SU-DHL-6 (cell line): Measurements from ENCODE around the gene TK1.

Experiments used
- EZH2phosphoT487 ChIP-seq: fragments of 200-600 bp; sonication (generic), shearing (Covaris generic); conservative IDR thresholded peaks from 2 replicates; pipeline ENCODE4 v1.6.1; 2018; ENCODE audit warnings: mild to moderate bottlenecking, antibody characterized with exemption, low read length, moderate library complexity, mixed read lengths
- TF ChIP-seq, protein P1 (sequence below): fragments of 200-600 bp; sonication (generic); IDR thresholded peaks from one replicate; pipeline ENCODE4 v1.5.1; 2017; ENCODE audit warnings: antibody characterized with exemption, mild to moderate bottlenecking, low read length, moderate library complexity; ENCODE audit not compliant: insufficient read depth, poor library complexity, severe bottlenecking

DNA sequence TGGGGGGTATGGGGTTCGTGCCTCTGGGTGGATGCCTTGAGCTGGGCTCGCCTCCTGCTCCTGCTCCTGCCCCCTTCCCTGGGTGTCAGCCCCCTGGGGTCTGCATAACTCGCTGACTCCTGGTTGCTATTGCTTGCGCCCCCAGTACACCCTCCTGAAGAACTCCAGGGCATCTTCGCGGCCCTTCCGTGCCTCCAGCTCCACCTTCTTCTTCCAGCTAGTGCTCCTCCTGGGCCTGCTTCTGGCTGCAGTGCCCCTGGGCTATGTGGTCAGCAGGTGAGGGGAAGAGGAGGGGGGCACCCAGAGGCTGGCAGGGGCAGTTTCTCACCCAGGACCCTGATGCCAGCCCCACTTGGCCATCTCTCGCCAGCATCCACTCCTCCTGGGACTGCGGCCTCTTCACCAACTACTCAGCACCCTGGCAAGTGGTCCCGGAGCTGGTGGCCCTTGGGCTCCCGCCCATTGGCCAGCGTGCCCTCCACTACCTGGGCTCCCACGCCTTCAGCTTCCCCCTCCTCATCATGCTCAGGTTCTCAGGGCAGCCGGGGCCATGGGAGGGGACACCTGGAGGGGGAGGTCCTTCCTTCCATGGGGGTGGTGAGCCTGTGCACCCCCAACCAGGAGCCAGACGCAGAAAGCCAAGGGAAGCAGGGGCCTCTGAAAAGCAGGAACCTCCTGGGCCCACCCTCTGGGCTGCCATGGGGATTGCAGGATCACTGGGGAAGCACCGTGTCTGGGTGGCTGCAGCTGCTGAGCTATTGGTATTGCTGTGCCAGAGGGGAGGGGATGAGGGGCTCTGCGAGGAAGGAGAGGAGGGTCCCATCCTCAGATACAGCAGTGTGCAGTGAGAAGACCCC, 48.4 kb downstream of the TK1 start:
- TF ChIP-seq, protein P1, sequence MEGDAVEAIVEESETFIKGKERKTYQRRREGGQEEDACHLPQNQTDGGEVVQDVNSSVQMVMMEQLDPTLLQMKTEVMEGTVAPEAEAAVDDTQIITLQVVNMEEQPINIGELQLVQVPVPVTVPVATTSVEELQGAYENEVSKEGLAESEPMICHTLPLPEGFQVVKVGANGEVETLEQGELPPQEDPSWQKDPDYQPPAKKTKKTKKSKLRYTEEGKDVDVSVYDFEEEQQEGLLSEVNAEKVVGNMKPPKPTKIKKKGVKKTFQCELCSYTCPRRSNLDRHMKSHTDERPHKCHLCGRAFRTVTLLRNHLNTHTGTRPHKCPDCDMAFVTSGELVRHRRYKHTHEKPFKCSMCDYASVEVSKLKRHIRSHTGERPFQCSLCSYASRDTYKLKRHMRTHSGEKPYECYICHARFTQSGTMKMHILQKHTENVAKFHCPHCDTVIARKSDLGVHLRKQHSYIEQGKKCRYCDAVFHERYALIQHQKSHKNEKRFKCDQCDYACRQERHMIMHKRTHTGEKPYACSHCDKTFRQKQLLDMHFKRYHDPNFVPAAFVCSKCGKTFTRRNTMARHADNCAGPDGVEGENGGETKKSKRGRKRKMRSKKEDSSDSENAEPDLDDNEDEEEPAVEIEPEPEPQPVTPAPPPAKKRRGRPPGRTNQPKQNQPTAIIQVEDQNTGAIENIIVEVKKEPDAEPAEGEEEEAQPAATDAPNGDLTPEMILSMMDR, result no peak
- no peak for TF ChIP-seq EZH2phosphoT487
